K562 (cell line): ENCODE measurements around the gene CARD18. TPM values are rescaled to one million over a fixed set of nuclear protein-coding genes. Genes with fewer than 3 reads are reported as not detected.

ENCODE experiments used
- ATAC-seq: fragments of 200-7000 bp; cut with Tn5 transposase; 3 replicates; pipeline ENCODE4 v1.9.1; 2020; ENCODE audit warnings: moderate library complexity
- BruUV-seq: library from RNA; stranded (reverse); fragments of 400-500 nt; replicated peaks from 2 replicates; lab custom pipeline; 2021; lab: Mats Ljungman, UMichigan
- CTCF ChIA-PET: fragments of 300-600 bp; formaldehyde crosslinking; extraction: SDS; loops from one replicate; lab custom pipeline; 2021; ENCODE audit warnings: low intra/inter-chr PET ratio; lab: Yijun Ruan, JAX
- POLR2A ChIA-PET: fragments of 300-600, 350-650 bp; sonication (Branson Sonifier 250); formaldehyde crosslinking; extraction: SDS; loops from one replicate; lab custom pipeline; 2021; ENCODE audit warnings: antibody characterized with exemption, inconsistent platforms; lab: Yijun Ruan, JAX
- DNase-seq, 4 experiments: peaks; one replicate each; pipeline versions ENCODE4 v3.0.0 to v3.0.0-alpha.2; 2011 to 2018; ENCODE audit warnings: low spot score in 3 of 4, mixed read lengths in 3 of 4; ENCODE audit errors: extremely low read depth in 1 of 4
- FAIRE-seq: peaks from 2 replicates; lab custom pipeline; 2011; peaks lifted over from hg19 to GRCh38; lab: Jason Lieb, UNC
- H2AFZ ChIP-seq: 2 replicates; pipeline ENCODE4 v1.6.0; 2011; ENCODE audit warnings: low read depth, low read length, control low read depth, inconsistent platforms
- H3K27ac ChIP-seq: fragments of 200-600 bp; 3 replicates; pipeline ENCODE4 v1.8.0; 2011; ENCODE audit warnings: low read depth, mild to moderate bottlenecking, control low read depth, inconsistent platforms, low read length, moderate library complexity, mixed read lengths; ENCODE audit errors: extremely low read depth
- H3K27me3 ChIP-seq, 2 experiments: fragments of 300-600 bp in 1 of 2; 2 replicates in 1 of 2; 3 replicates in 1 of 2; pipeline versions ENCODE4 v1.6.0 to v1.8.0; 2011; ENCODE audit warnings: inconsistent platforms in 2 of 2, low read length in 2 of 2, mild to moderate bottlenecking in 1 of 2, mixed read lengths in 1 of 2, moderate library complexity in 1 of 2; ENCODE audit not compliant: control insufficient read depth in 2 of 2, insufficient read depth in 2 of 2
- H3K36me3 ChIP-seq: fragments of 300-600 bp; 3 replicates; pipeline ENCODE4 v1.8.0; 2011; ENCODE audit warnings: mild to moderate bottlenecking, low read length, inconsistent platforms; ENCODE audit not compliant: control insufficient read depth, insufficient read depth
- H3K4me1 ChIP-seq, 2 experiments: fragments of 200-600 bp in 1 of 2; replicated peaks in 1 of 2; 2 replicates in 1 of 2; 3 replicates in 1 of 2; pipeline versions ENCODE4 v1.5.1 to v1.8.0; 2011; ENCODE audit warnings: inconsistent platforms in 2 of 2, low read length in 2 of 2, mild to moderate bottlenecking in 1 of 2, mixed read lengths in 1 of 2, moderate library complexity in 1 of 2; ENCODE audit not compliant: control insufficient read depth in 2 of 2, insufficient read depth in 2 of 2
- H3K4me2 ChIP-seq: 2 replicates; pipeline ENCODE4 v1.6.1; 2011; ENCODE audit warnings: low read length, control low read depth, inconsistent platforms, mixed read lengths; ENCODE audit not compliant: insufficient read depth
- H3K4me3 ChIP-seq: fragments of 200-600 bp; sonication (generic), shearing (Covaris generic); 2 replicates; pipeline ENCODE4 v1.5.1; 2016; ENCODE audit warnings: control low read depth, inconsistent platforms
- H3K79me2 ChIP-seq: fragments of 200-600 bp; 3 replicates; pipeline ENCODE4 v1.8.0; 2011; ENCODE audit warnings: low read length, inconsistent platforms; ENCODE audit not compliant: control insufficient read depth, insufficient read depth
- H3K9ac ChIP-seq, 2 experiments: 2 replicates each; pipeline versions ENCODE4 v1.6.0 to v1.6.1; 2011; ENCODE audit warnings: low read depth in 2 of 2, low read length in 2 of 2, control low read depth in 1 of 2, inconsistent platforms in 1 of 2, mild to moderate bottlenecking in 1 of 2, mixed read lengths in 1 of 2; ENCODE audit not compliant: insufficient read depth in 1 of 2
- H3K9me1 ChIP-seq: one replicate; pipeline ENCODE4 v1.6.0; 2011; ENCODE audit warnings: inconsistent platforms, mild to moderate bottlenecking, low read length, moderate library complexity; ENCODE audit not compliant: control insufficient read depth, insufficient read depth
- H3K9me3 ChIP-seq: replicated peaks from 2 replicates; pipeline ENCODE4 v1.5.1; 2011; ENCODE audit warnings: low read depth, low read length, inconsistent platforms; ENCODE audit not compliant: control insufficient read depth, insufficient read depth
- H4K20me1 ChIP-seq: replicated peaks from 2 replicates; pipeline ENCODE4 v1.6.1; 2011; ENCODE audit warnings: low read length, inconsistent platforms, mixed read lengths; ENCODE audit not compliant: control insufficient read depth, insufficient read depth
- CHD2 ChIP-seq: IDR thresholded peaks from 2 replicates; pipeline ENCODE4 v1.6.1; 2011; ENCODE audit warnings: low read depth, low read length
- CXXC5 ChIP-seq: fragments of 250-450 bp; sonication (Bioruptor Pico); IDR thresholded peaks from 2 replicates; pipeline ENCODE4 v1.8.0; 2022; ENCODE audit warnings: inconsistent platforms, mild to moderate bottlenecking, moderate library complexity
- HBP1 ChIP-seq: fragments of 450-650 bp; formaldehyde crosslinking; IDR thresholded peaks from 2 replicates; pipeline ENCODE4 v1.4.0; 2022; ENCODE audit warnings: missing genetic modification characterization
- HDAC3 ChIP-seq: fragments of 450-650 bp; IDR thresholded peaks from 2 replicates; pipeline ENCODE4 v1.6.1; 2018; ENCODE audit warnings: borderline replicate concordance, mild to moderate bottlenecking, moderate library complexity; ENCODE audit not compliant: partially characterized antibody
- MLX ChIP-seq, 2 experiments: fragments of 450-650 bp in 1 of 2; sonication (generic) in 1 of 2; formaldehyde crosslinking; conservative IDR thresholded peaks; 2 replicates each; pipeline versions ENCODE4 v1.4.0 to v1.8.1; 2020 to 2022; ENCODE audit warnings: mild to moderate bottlenecking in 1 of 2, missing genetic modification reagents in 1 of 2
- RFX1 ChIP-seq: fragments of 450-650 bp; IDR thresholded peaks from 2 replicates; pipeline ENCODE4 v1.6.1; 2016; ENCODE audit warnings: mild to moderate bottlenecking, moderate library complexity
- SAP30 ChIP-seq: fragments of 200-600 bp; sonication (generic); IDR thresholded peaks from 2 replicates; pipeline ENCODE4 v1.6.1; 2012; ENCODE audit warnings: borderline replicate concordance, low read depth, mild to moderate bottlenecking, moderate library complexity, low read length, control low read depth, inconsistent platforms; ENCODE audit not compliant: insufficient read depth, poor library complexity, severe bottlenecking
- SNAPC5 ChIP-seq: fragments of 250-450 bp; sonication (Bioruptor Pico); IDR thresholded peaks from 2 replicates; pipeline ENCODE4 v1.8.0; 2021; ENCODE audit warnings: moderate library complexity, mild to moderate bottlenecking, inconsistent platforms
- TARDBP ChIP-seq: fragments of 450-650 bp; IDR thresholded peaks from 2 replicates; pipeline ENCODE4 v1.6.1; 2016
- ZFPM2 ChIP-seq: fragments of 250-450 bp; sonication (Bioruptor Pico); IDR thresholded peaks from 2 replicates; pipeline ENCODE4 v1.5.1; 2022; ENCODE audit warnings: mild to moderate bottlenecking
- ZKSCAN8 ChIP-seq: fragments of 200-800 bp; sonication (Bioruptor generic); IDR thresholded peaks from 2 replicates; pipeline ENCODE4 v1.6.1; 2016; ENCODE audit warnings: missing genetic modification characterization, missing compliant biosample characterization
- ZNF57 ChIP-seq: fragments of 450-650 bp; formaldehyde crosslinking; IDR thresholded peaks from 2 replicates; pipeline ENCODE4 v1.4.0; 2020; ENCODE audit warnings: mild to moderate bottlenecking, moderate library complexity
- in situ Hi-C: fragments of 300-500 bp; cut with MboI; formaldehyde crosslinking; loops from 4 replicates; pipeline ENCODE4 v1.15.0; 2018; ENCODE audit warnings: inconsistent platforms, mixed read lengths
- intact Hi-C: fragments of 100-400 bp; cut with micrococcal nuclease; formaldehyde crosslinking; loops from 2 replicates; pipeline ENCODE4 v1.14.2; 2022
- polyA plus RNA-seq, 8 experiments: library from polyadenylated mRNA; depleted of rRNA in 4 of 8; stranded (reverse) in 5 of 8; unstranded in 3 of 8; fragments of >200 nt; fragmentation: Nextera tagmentation in 2 of 8; fragmentation: Illumina TruSeq in 1 of 8; extraction: Ambion mirVana in 2 of 8; extraction: Trizol in 1 of 8; gene quantifications; 2 replicates each; pipeline versions ENCODE4 v1.2.1 to v1.2.3, GENCODE V29; 2011 to 2014; ENCODE audit warnings: inconsistent platforms in 1 of 8, missing spikeins in 1 of 8
- total RNA-seq, 7 experiments: library from RNA; depleted of rRNA in 6 of 7; stranded (reverse); fragments of >200 nt in 6 of 7; fragmentation: Illumina TruSeq in 2 of 7; extraction: Trizol in 2 of 7; gene quantifications; 2 replicates each; pipeline versions ENCODE4 v1.2.1 to v1.2.3, GENCODE V29; 2011 to 2021; ENCODE audit warnings: low replicate concordance in 1 of 7

Gene CARD18
- total and polyA plus RNA-seq, 9 of the 15 experiments (the other 6 are each of a cell fraction or from before 2014, with no cell fraction given), result 1.5 to 4.7 (median 2.9) TPM

- no peaks in the 10 kb centered on the region for H3K36me3 ChIP-seq
- FAIRE-seq (no peak), DNase-seq (no peak), ATAC-seq (no peak)
- TF ChIP-seq MLX (CRISPR knock-in tag; conservative IDR thresholded peaks at IDR 0.05) (no peak), CHD2 (no peak), CXXC5 (CRISPR knock-in tag) (no peak), ZFPM2 (CRISPR knock-in tag) (no peak), SAP30 (no peak), TARDBP (no peak), ZNF57 (CRISPR knock-in tag) (no peak), SNAPC5 (CRISPR knock-in tag) (no peak), HBP1 (CRISPR knock-in tag) (no peak), ZKSCAN8 (CRISPR knock-in tag) (no peak), HDAC3 (no peak), RFX1 (no peak)
- H3K4me3 ChIP-seq, result no peak overlapping the region
- BruUV-seq, result no TSS peak
- ChIA-PET POLR2A (no interaction called here), CTCF (no interaction called here)
- H3K4me2 ChIP-seq, result no peak overlapping the region
- H3K27ac ChIP-seq, result no peak overlapping the region
- H3K4me1 ChIP-seq, result no peaks in the 10 kb centered on the region
- intact Hi-C loops (no loop called here), in situ Hi-C loops (no loop called here)
- H3K27me3 ChIP-seq, result no peaks in the 10 kb centered on the region
- H3K9me3 ChIP-seq, result no peaks in the 10 kb centered on the region
- H3K9me1 ChIP-seq, result no peaks in the 10 kb centered on the region
- H4K20me1 ChIP-seq, result no peaks in the 10 kb centered on the region
- H3K9ac ChIP-seq, result no peak overlapping the region
- no peaks in the 10 kb centered on the region for H3K79me2 ChIP-seq
- H2AFZ ChIP-seq, result no peak overlapping the region
Observed at GRCh38 chr11:105149477-105149876, 9.9 kb upstream of the CARD18 start.
